Stomach (tissue), 4 donors: ENCODE measurements around the gene CYB5R3.

Experiments
- EP300 ChIP-seq: sonication (generic); formaldehyde crosslinking; IDR thresholded peaks from one replicate; pipeline ENCODE4 v1.6.1; 2017; ENCODE audit warnings: antibody characterized with exemption
- POLR2A ChIP-seq, 4 donors: fragments of 450-650 bp; IDR thresholded peaks; one replicate each; pipeline ENCODE4 v1.6.1; 2016; ENCODE audit warnings: antibody characterized with exemption in 4 of 4, control low read depth in 2 of 4, mild to moderate bottlenecking in 1 of 4, moderate library complexity in 1 of 4
- POLR2AphosphoS5 ChIP-seq, 3 donors: sonication (generic); formaldehyde crosslinking; IDR thresholded peaks; one replicate each; pipeline ENCODE4 v1.6.1; 2016; ENCODE audit warnings: antibody characterized with exemption in 3 of 3
- TF ChIP-seq, protein P1 (sequence below), 7 experiments: fragments of 450-650 bp in 4 of 7; fragments of 200-600 bp in 3 of 7; sonication (generic) in 3 of 7; IDR thresholded peaks; one replicate each; pipeline ENCODE4 v1.5.1; 2016 to 2019; ENCODE audit warnings: antibody characterized with exemption in 7 of 7, control low read depth in 2 of 7, mild to moderate bottlenecking in 1 of 7

DNA sequence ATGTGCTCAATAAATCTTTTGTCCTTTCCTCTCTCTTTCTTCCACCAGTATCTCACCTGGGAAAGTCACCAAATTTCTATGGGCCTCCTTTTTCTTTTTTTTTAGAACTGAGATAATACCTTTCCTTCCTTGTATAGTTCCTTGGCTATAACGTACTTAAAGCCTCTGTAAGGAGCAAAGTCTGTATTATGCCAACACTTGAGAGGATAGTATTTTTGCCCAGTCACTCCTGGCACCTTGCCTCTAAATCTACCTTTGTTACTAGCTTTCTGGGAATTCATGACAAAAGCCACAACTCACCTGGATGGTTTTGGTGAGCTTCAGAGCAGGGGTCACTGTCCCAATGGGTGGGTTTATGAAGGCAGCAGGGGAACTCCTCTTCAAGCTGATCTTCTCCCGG lies 46.7 kb downstream of the CYB5R3 start:
- TF ChIP-seq EP300 = no peak
- TF ChIP-seq, protein P1, sequence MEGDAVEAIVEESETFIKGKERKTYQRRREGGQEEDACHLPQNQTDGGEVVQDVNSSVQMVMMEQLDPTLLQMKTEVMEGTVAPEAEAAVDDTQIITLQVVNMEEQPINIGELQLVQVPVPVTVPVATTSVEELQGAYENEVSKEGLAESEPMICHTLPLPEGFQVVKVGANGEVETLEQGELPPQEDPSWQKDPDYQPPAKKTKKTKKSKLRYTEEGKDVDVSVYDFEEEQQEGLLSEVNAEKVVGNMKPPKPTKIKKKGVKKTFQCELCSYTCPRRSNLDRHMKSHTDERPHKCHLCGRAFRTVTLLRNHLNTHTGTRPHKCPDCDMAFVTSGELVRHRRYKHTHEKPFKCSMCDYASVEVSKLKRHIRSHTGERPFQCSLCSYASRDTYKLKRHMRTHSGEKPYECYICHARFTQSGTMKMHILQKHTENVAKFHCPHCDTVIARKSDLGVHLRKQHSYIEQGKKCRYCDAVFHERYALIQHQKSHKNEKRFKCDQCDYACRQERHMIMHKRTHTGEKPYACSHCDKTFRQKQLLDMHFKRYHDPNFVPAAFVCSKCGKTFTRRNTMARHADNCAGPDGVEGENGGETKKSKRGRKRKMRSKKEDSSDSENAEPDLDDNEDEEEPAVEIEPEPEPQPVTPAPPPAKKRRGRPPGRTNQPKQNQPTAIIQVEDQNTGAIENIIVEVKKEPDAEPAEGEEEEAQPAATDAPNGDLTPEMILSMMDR (IDR thresholded peaks at IDR 0.05) = no peak
- no peak for TF ChIP-seq POLR2AphosphoS5 (IDR thresholded peaks at IDR 0.05)
- no peak for TF ChIP-seq POLR2A (IDR thresholded peaks at IDR 0.05)
